GM23338 (cell line): ENCODE measurements around the gene MACO1. TPM values are rescaled to one million over a fixed set of nuclear protein-coding genes. Genes with fewer than 3 reads are reported as not detected.

Source experiments
- ATAC-seq: fragments of 200-7000 bp; cut with Tn5 transposase; 3 replicates; pipeline ENCODE4 v1.9.1; 2020
- DNase-seq: peaks from one replicate; pipeline ENCODE4 v3.0.0-alpha.2; 2015; ENCODE audit warnings: low spot score
- H2AFZ ChIP-seq: fragments of 200-600 bp; sonication (generic); 2 replicates; pipeline ENCODE4 v1.8.0; 2016; ENCODE audit warnings: antibody characterized with exemption, mild to moderate bottlenecking, moderate library complexity
- H3F3A ChIP-seq: fragments of 200-600 bp; sonication (generic); replicated peaks from 2 replicates; pipeline ENCODE4 v1.8.0; 2017; ENCODE audit warnings: antibody characterized with exemption, mixed run types, low read depth
- H3K27ac ChIP-seq: fragments of 200-600 bp; sonication (generic); 2 replicates; pipeline ENCODE4 v1.6.1; 2016; ENCODE audit warnings: low read depth
- H3K27me3 ChIP-seq: fragments of 200-600 bp; sonication (generic); 2 replicates; pipeline ENCODE4 v1.8.0; 2016; ENCODE audit warnings: mild to moderate bottlenecking, mixed run types, moderate library complexity; ENCODE audit not compliant: insufficient read depth
- H3K36me3 ChIP-seq: fragments of 200-600 bp; sonication (generic); 2 replicates; pipeline ENCODE4 v1.8.0; 2016; ENCODE audit warnings: mild to moderate bottlenecking; ENCODE audit not compliant: insufficient read depth
- H3K4me1 ChIP-seq: fragments of 200-600 bp; sonication (generic); 2 replicates; pipeline ENCODE4 v1.8.0; 2016; ENCODE audit warnings: mild to moderate bottlenecking, moderate library complexity; ENCODE audit not compliant: insufficient read depth
- H3K4me2 ChIP-seq: fragments of 200-600 bp; sonication (generic); 2 replicates; pipeline ENCODE4 v1.7.1; 2017; ENCODE audit warnings: mixed run types
- H3K4me3 ChIP-seq: fragments of 200-600 bp; sonication (generic); 2 replicates; pipeline ENCODE4 v1.6.1; 2016; ENCODE audit warnings: mixed run types
- H3K79me2 ChIP-seq: fragments of 200-600 bp; sonication (generic); replicated peaks from 2 replicates; pipeline ENCODE4 v1.8.0; 2017; ENCODE audit warnings: mild to moderate bottlenecking; ENCODE audit not compliant: insufficient read depth
- H3K9me2 ChIP-seq: fragments of 200-600 bp; sonication (generic); 2 replicates; pipeline ENCODE4 v1.8.0; 2017; ENCODE audit not compliant: insufficient read depth
- H4K20me1 ChIP-seq: fragments of 200-600 bp; sonication (generic); replicated peaks from 2 replicates; pipeline ENCODE4 v1.8.0; 2017; ENCODE audit warnings: mild to moderate bottlenecking; ENCODE audit not compliant: insufficient read depth
- H3K27ac Mint-ChIP-seq: 2 replicates; pipeline ENCODE4 v1.8.0; 2020; ENCODE audit warnings: inconsistent platforms, mild to moderate bottlenecking, moderate library complexity, mixed read lengths
- H3K27me3 Mint-ChIP-seq: 3 replicates; pipeline ENCODE4 v1.8.0; 2022; ENCODE audit warnings: low read depth, mild to moderate bottlenecking, moderate library complexity, mixed read lengths, inconsistent platforms; ENCODE audit not compliant: insufficient read depth, poor library complexity
- H3K36me3 Mint-ChIP-seq: 3 replicates; pipeline ENCODE4 v1.8.0; 2021; ENCODE audit warnings: low read depth, mild to moderate bottlenecking, inconsistent platforms, moderate library complexity, mixed read lengths
- H3K4me1 Mint-ChIP-seq: 3 replicates; pipeline ENCODE4 v1.8.0; 2020; ENCODE audit warnings: mild to moderate bottlenecking, inconsistent platforms, mixed read lengths
- H3K4me3 Mint-ChIP-seq: 3 replicates; pipeline ENCODE4 v1.8.0; 2021; ENCODE audit warnings: moderate library complexity, mild to moderate bottlenecking, inconsistent platforms, mixed read lengths
- H3K9me3 Mint-ChIP-seq: 3 replicates; pipeline ENCODE4 v1.8.0; 2020; ENCODE audit warnings: moderate library complexity, mild to moderate bottlenecking, inconsistent platforms, mixed read lengths
- CREB1 ChIP-seq: fragments of 250-450 bp; sonication (Bioruptor Pico); IDR thresholded peaks from 2 replicates; pipeline ENCODE4 v1.5.0; 2020; ENCODE audit warnings: low read depth, mild to moderate bottlenecking, moderate library complexity
- CTCF ChIP-seq, 2 experiments: fragments of 200-600 bp in 1 of 2; sonication (generic) in 1 of 2; conservative IDR thresholded peaks; 2 replicates each; pipeline versions ENCODE4 v1.5.1 to v1.6.1; 2016 to 2017; ENCODE audit warnings: antibody characterized with exemption in 2 of 2, low read depth in 2 of 2, mild to moderate bottlenecking in 2 of 2, moderate library complexity in 1 of 2
- EZH2 ChIP-seq: fragments of 200-600 bp; sonication (generic); IDR thresholded peaks from one replicate; pipeline ENCODE4 v1.8.0; 2017; ENCODE audit warnings: antibody characterized with exemption, mild to moderate bottlenecking, low read depth; ENCODE audit not compliant: unreplicated experiment
- EZH2phosphoT487 ChIP-seq: fragments of 200-600 bp; sonication (generic); IDR thresholded peaks from one replicate; pipeline ENCODE4 v1.8.1; 2018; ENCODE audit warnings: antibody characterized with exemption; ENCODE audit not compliant: unreplicated experiment
- REST ChIP-seq: IDR thresholded peaks from one replicate; pipeline ENCODE4 v1.6.1; 2018; ENCODE audit warnings: antibody characterized with exemption; ENCODE audit not compliant: unreplicated experiment
- ZNF114 ChIP-seq: fragments of 250-450 bp; sonication (Bioruptor Pico); IDR thresholded peaks from 2 replicates; pipeline ENCODE4 v1.5.0; 2020; ENCODE audit warnings: mild to moderate bottlenecking, moderate library complexity
- polyA plus RNA-seq: library from polyadenylated mRNA; unstranded; fragments of >200 nt; fragmentation: Nextera tagmentation; extraction: Ambion mirVana; gene quantifications from 2 replicates; pipeline ENCODE4 v1.2.1, GENCODE V29; 2016
- total RNA-seq: library from RNA; depleted of rRNA; stranded (reverse); fragments of >200 nt; shearing (Covaris generic); gene quantifications from 2 replicates; pipeline ENCODE4 v1.2.3, GENCODE V29; 2014

MACO1 gene
- total and polyA plus RNA-seq, 2 experiments from 2014 or later, result 9.8 to 10.6 TPM

GRCh38 chr1:25481625-25482024 lies 50.9 kb downstream of the MACO1 start (continued):
- no peak for TF ChIP-seq CREB1 (CRISPR knock-in tag)
- no peak for TF ChIP-seq CTCF (conservative IDR thresholded peaks at IDR 0.05; ENCODE audit: low read depth in 2 of 2)
- no peak for TF ChIP-seq REST

GRCh38 chr1:25482211-25482610 lies 51.5 kb downstream of the MACO1 start:
- Histone ChIP-seq H3K27ac (no peak overlapping the region), H2AFZ (no peak overlapping the region), H3K9me2 (no peaks in the 10 kb centered on the region), H3K4me2 (no peak overlapping the region), H3K27me3 (no peaks in the 10 kb centered on the region), H3K79me2 (0 out of 2 replicates have a peak, but pooled peaks cover 6% of the 10 kb centered on the region), H3F3A (no peaks in the 10 kb centered on the region), H3K4me1 (peaks cover 28% of the 10 kb centered on the region), H4K20me1 (no peaks in the 10 kb centered on the region), H3K36me3 (no peaks in the 10 kb centered on the region), H3K4me3 (no peak overlapping the region)
- TF ChIP-seq ZNF114 (CRISPR knock-in tag), result no peak
- no peak for TF ChIP-seq EZH2phosphoT487
- no peak for TF ChIP-seq CTCF (conservative IDR thresholded peaks at IDR 0.05; ENCODE audit: low read depth in 2 of 2)
- TF ChIP-seq CREB1 (CRISPR knock-in tag), result no peak
- no peak for TF ChIP-seq EZH2
- DNase-seq (no peak), ATAC-seq (no peak)
- Mint-ChIP-seq H3K9me3 (no peaks in the 10 kb centered on the region), H3K27me3 (peaks cover 2% of the 10 kb centered on the region), H3K4me3 (no peak overlapping the region), H3K27ac (0 out of 2 replicates have a peak overlapping the region, but pooled peaks have one; percentile 2), H3K36me3 (no peaks in the 10 kb centered on the region), H3K4me1 (peaks cover 26% of the 10 kb centered on the region)
